Measurements from ENCODE around the gene C12orf75. TPM values are rescaled to one million over a fixed set of nuclear protein-coding genes. Genes with fewer than 3 reads are reported as not detected.
A peak's percentile ranks its signal among the peaks of the same experiment; 100 is the strongest.
"Not testable (repeated sequence)": the region's sequence is repeated elsewhere in the genome, so short reads cannot be mapped to it uniquely, and the experiment has no call there.

C12orf75 gene
- total RNA-seq, 1 donor from 2014 or later, result 40.4 TPM

- H3K9me3 Mint-ChIP-seq, result peaks cover 4% of the 10 kb centered on the region
- H3K27me3 Mint-ChIP-seq (ENCODE audit: low read depth), result no peaks in the 10 kb centered on the region
- no peak overlapping the region for H3K27ac Mint-ChIP-seq (ENCODE audit: unreplicated experiment)
- DNase-seq (ENCODE audit: low read depth, low spot score), result no peak
- peaks cover 5% of the 10 kb centered on the region for H3K36me3 Mint-ChIP-seq (ENCODE audit: low read depth)
- no peak overlapping the region for H3K4me3 Mint-ChIP-seq
- TF ChIP-seq CTCF (conservative IDR thresholded peaks at IDR 0.05), result no peak
- peaks cover 3% of the 10 kb centered on the region for H3K4me1 Mint-ChIP-seq
Observed at GRCh38 chr12:105399428-105400081, 69.1 kb downstream of the C12orf75 start.

DNA sequence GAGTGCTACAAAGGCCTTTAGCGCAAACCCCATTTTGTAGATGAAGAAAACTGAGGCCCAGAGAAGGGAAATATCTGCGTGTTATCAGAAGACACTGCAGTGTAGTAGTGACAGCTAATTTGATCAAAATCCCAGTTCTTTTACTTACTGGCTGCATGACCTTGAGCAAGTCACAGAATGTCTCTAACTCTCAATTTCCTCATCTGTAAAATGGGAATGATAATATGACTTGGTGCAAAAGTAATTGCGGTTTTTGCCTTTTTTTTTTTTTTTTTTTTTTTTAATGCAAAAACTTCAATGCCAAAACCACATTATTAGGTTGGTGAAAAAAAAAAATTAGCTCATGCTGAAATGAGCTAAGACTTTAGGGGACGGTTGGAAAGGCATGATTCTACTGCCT is 69.7 kb downstream of the C12orf75 start:
- no peak for DNase-seq (ENCODE audit: low read depth, low spot score)
- H3K4me1 Mint-ChIP-seq, result peaks cover 3% of the 10 kb centered on the region
- no peak for TF ChIP-seq CTCF (conservative IDR thresholded peaks at IDR 0.05)
- H3K36me3 Mint-ChIP-seq (ENCODE audit: low read depth), result peaks cover 5% of the 10 kb centered on the region
- H3K9me3 Mint-ChIP-seq, result peaks cover 8% of the 10 kb centered on the region
- no peak overlapping the region for H3K27ac Mint-ChIP-seq (ENCODE audit: unreplicated experiment)
- H3K4me3 Mint-ChIP-seq, result no peak overlapping the region
- no peaks in the 10 kb centered on the region for H3K27me3 Mint-ChIP-seq (ENCODE audit: low read depth)

DNA sequence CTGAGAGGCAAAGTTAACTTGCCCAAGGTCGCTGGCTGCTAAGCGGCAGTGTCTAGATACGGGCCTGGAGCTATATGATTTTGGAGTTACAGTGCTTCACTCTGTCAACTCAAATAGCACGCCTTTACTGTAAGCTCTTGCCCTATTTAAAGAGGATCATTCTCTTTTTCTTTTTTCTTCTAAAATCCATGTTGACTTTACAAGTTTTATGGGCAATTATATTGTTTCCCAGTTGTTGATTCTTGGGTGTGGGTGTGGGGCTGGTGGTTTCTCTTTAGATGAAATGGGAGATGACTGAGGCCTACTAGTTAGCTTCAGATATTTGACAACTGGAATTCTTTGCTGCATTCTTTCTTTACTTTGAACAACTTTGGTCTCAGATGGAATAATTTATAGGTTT is 70.7 kb downstream of the C12orf75 start:
- DNase-seq (ENCODE audit: low read depth, low spot score), result no peak
- Mint-ChIP-seq H3K9me3 (peaks cover 8% of the 10 kb centered on the region), H3K27me3 (ENCODE audit: low read depth) (no peaks in the 10 kb centered on the region), H3K4me3 (no peak overlapping the region), H3K27ac (ENCODE audit: unreplicated experiment) (no peak overlapping the region), H3K4me1 (peaks cover 3% of the 10 kb centered on the region), H3K36me3 (ENCODE audit: low read depth) (peaks cover 5% of the 10 kb centered on the region)
- no peak for TF ChIP-seq CTCF (conservative IDR thresholded peaks at IDR 0.05)

DNA sequence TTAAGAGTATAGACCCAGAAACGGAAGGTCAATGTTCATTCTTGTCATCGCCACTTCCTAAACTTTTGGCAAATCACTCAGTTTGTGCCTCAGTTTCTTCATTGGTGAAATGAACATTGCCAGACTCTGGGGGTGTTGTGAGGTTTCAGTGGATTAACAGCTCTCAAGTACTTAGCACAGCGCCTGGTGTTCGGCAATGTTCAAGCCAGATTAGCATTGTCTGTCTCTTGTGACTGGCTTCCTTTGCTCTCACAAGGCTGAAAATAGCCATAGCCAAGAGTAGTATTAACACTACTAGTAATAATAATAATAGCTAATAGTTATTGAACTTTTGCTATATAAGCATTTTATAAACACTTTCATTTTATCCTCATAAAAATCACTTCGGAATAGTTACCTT is 71.9 kb downstream of the C12orf75 start:
- H3K27ac Mint-ChIP-seq (ENCODE audit: unreplicated experiment), result no peak overlapping the region
- H3K27me3 Mint-ChIP-seq (ENCODE audit: low read depth), result no peaks in the 10 kb centered on the region
- TF ChIP-seq CTCF (conservative IDR thresholded peaks at IDR 0.05), result no peak
- peaks cover 8% of the 10 kb centered on the region for H3K9me3 Mint-ChIP-seq
- DNase-seq (ENCODE audit: low read depth, low spot score), result no peak
- no peaks in the 10 kb centered on the region for H3K4me1 Mint-ChIP-seq
- peaks cover 5% of the 10 kb centered on the region for H3K36me3 Mint-ChIP-seq (ENCODE audit: low read depth)
- no peak overlapping the region for H3K4me3 Mint-ChIP-seq

- no peaks in the 10 kb centered on the region for H3K27me3 Mint-ChIP-seq (ENCODE audit: low read depth)
- H3K4me3 Mint-ChIP-seq, result no peak overlapping the region
- no peak for DNase-seq (ENCODE audit: low read depth, low spot score)
- peaks cover 8% of the 10 kb centered on the region for H3K9me3 Mint-ChIP-seq
- TF ChIP-seq CTCF (conservative IDR thresholded peaks at IDR 0.05), result no peak
- peaks cover 4% of the 10 kb centered on the region for H3K36me3 Mint-ChIP-seq (ENCODE audit: low read depth)
- H3K4me1 Mint-ChIP-seq, result no peaks in the 10 kb centered on the region
- H3K27ac Mint-ChIP-seq (ENCODE audit: unreplicated experiment), result peak overlapping the region; percentile 10
Observed at GRCh38 chr12:105403095-105403494, 72.6 kb downstream of the C12orf75 start.

- H3K36me3 Mint-ChIP-seq (ENCODE audit: low read depth); DNase-seq (ENCODE audit: low read depth, low spot score); H3K27me3 Mint-ChIP-seq (ENCODE audit: low read depth); H3K4me1 Mint-ChIP-seq; H3K27ac Mint-ChIP-seq (ENCODE audit: unreplicated experiment); H3K4me3 Mint-ChIP-seq; H3K9me3 Mint-ChIP-seq: not testable (repeated sequence)
Observed at GRCh38 chr12:105404134-105404533, 73.6 kb downstream of the C12orf75 start.

All from neural crest cell (in vitro differentiated cells).